Stimulated activated naive B cell treated with anti-CD40 and anti-IgM and Interleukin-4, amounts not matched to agents 10 μg/mL and 1 μg/mL and 100 μg/mL, for 72 hours (primary cell): Measurements from ENCODE around the gene HSPB9.

Source experiments
- ATAC-seq, 2 donors: fragments of 150-1000 bp; cut with Tn5 transposase; replicated peaks; 2 replicates each; pipeline ENCODE4 v1.10.0; 2021; ENCODE audit warnings: moderate library complexity in 1 of 2
- DNase-seq: peaks from one replicate; pipeline ENCODE4 v3.0.0; 2021
- H3K27ac Mint-ChIP-seq: one replicate; pipeline ENCODE4 v1.8.0; 2022; ENCODE audit warnings: mild to moderate bottlenecking, mixed read lengths
- H3K27me3 Mint-ChIP-seq, 2 donors: one replicate each; pipeline ENCODE4 v1.8.0; 2022; ENCODE audit warnings: mixed read lengths in 2 of 2
- H3K36me3 Mint-ChIP-seq, 2 donors: one replicate each; pipeline ENCODE4 v1.8.0; 2022; ENCODE audit warnings: mixed read lengths in 2 of 2, mild to moderate bottlenecking in 1 of 2
- H3K4me1 Mint-ChIP-seq, 2 donors: one replicate each; pipeline ENCODE4 v1.8.0; 2022; ENCODE audit warnings: mixed read lengths in 2 of 2, mild to moderate bottlenecking in 1 of 2
- H3K4me3 Mint-ChIP-seq, 2 donors: one replicate each; pipeline ENCODE4 v1.8.0; 2022; ENCODE audit warnings: mild to moderate bottlenecking in 2 of 2, mixed read lengths in 2 of 2, moderate library complexity in 1 of 2
- H3K9me3 Mint-ChIP-seq, 2 donors: one replicate each; pipeline ENCODE4 v1.8.0; 2022; ENCODE audit warnings: mixed read lengths in 2 of 2, mild to moderate bottlenecking in 1 of 2

The HSPB9 gene, protein sequence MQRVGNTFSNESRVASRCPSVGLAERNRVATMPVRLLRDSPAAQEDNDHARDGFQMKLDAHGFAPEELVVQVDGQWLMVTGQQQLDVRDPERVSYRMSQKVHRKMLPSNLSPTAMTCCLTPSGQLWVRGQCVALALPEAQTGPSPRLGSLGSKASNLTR

DNA sequence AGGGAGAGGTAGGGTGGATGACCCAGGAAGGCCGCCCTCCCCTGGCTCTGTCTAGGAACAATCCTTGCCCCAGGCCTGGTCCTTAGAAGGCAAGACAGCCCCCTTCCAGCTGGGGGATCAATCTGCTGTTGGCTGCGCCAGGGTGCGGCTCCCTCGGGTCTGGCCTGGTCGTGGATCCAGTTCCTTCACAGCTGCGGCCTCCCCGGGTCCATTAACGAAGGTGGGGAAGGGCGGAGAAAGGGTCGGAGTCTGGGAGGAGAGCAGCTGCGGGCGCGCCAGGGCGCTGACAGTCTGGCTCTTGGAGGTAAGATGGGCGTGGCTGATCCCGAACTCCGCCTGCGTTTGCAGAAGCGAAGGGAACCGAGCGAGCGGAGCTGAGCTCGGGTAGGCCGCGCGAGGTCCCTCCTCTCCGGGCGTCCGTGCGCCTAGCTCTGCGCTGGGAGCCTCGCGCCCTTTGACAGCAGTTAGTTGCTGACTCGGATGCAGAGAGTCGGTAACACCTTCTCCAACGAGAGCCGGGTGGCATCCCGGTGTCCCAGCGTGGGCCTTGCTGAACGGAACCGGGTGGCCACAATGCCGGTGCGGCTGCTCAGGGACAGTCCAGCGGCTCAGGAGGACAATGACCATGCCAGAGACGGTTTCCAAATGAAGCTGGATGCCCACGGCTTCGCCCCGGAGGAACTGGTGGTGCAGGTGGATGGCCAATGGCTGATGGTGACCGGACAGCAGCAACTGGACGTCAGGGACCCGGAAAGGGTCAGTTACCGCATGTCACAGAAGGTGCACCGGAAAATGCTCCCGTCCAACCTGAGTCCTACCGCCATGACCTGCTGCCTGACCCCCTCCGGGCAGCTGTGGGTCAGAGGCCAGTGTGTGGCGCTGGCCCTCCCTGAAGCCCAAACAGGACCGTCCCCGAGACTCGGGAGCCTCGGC is at the start of gene HSPB9:
Gene HSPB9, plus strand, starts transcription at position 434 of the 933 bp plus-strand sequence. Its CDS starts 47 bp downstream, at position 481.
- Mint-ChIP-seq H3K27ac (peak within 1 kb of the TSS; percentile 77), H3K27me3 (no peaks in the 10 kb centered on the region), H3K36me3 (peaks cover 39 to 61% of the 10 kb centered on the region in 2 donors), H3K4me3 (peak within 1 kb of the TSS; percentile 76 to 81), H3K4me1 (peaks cover 27 to 46% of the 10 kb centered on the region in 2 donors), H3K9me3 (no peaks in the 10 kb centered on the region)
- no peak for ATAC-seq
- no peak for DNase-seq

DNA sequence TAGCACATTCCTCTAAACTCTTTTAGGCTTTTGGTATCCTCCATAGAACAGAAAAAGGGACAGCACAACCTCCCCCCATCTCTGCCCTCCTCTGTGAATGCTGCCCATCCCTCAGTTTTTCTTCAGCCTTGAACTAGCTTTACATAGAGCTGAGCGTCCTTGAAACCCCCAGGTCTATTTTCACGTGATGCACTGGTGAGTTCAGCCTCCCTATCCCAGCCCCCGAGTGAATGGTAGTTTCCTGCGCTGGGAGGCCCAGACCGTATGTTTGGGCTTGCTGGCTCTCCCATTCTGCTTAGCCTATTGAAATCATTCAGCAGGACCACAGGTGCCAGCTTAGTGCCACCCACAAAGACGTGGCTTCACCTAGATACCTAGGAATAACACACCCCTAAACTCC is 46.8 kb upstream of the HSPB9 start:
- no peaks in the 10 kb centered on the region for H3K36me3 Mint-ChIP-seq
- H3K4me1 Mint-ChIP-seq = peaks cover 4 to 19% of the 10 kb centered on the region in 2 donors
- peaks cover 20 to 31% of the 10 kb centered on the region in 2 donors for H3K27me3 Mint-ChIP-seq
- no peak overlapping the region for H3K4me3 Mint-ChIP-seq
- DNase-seq (no peak), ATAC-seq (no peak)
- H3K9me3 Mint-ChIP-seq = no peaks in the 10 kb centered on the region
- no peak overlapping the region for H3K27ac Mint-ChIP-seq

DNA sequence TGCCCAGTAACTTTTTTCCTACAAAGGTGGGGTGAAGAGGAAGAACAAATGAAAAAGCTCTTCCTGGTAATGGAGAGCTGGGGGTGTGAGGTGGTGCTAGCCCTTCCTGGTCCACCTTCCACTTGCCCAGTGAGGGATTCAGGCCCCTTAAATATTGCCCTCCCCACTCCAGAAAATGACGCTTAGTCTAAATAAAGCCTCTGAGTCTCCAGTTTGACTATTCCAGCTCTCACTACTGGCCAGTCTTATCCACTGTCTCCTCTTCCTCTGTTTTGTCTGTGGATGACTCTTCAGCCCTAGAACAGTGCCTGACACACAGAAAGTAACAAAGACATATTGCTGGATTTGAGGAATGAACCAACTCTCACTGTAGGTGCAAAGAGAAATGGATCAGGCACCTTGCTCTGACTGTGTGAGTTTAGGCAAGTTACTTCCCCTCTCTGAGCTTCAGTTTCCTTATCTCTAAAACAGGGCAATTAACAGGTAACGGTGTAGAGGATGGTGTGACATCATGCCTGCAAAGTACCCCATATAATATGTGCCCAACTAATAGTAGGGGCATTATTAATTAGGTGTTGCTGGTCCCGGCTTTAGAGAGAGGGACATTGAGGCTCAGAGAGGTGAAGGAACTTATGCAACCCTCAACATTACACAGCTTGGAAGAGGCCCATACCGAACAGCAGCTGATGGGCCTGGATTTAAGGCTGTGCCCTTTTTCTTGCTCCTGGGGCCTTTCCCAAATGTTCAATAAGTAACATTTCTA is 45.6 kb upstream of the HSPB9 start:
- peaks cover 4 to 12% of the 10 kb centered on the region in 2 donors for H3K4me1 Mint-ChIP-seq
- H3K27ac Mint-ChIP-seq = no peak overlapping the region
- H3K27me3 Mint-ChIP-seq = peaks cover 12 to 19% of the 10 kb centered on the region in 2 donors
- H3K4me3 Mint-ChIP-seq = no peak overlapping the region
- no peaks in the 10 kb centered on the region for H3K9me3 Mint-ChIP-seq
- no peak for ATAC-seq
- DNase-seq = no peak
- no peaks in the 10 kb centered on the region for H3K36me3 Mint-ChIP-seq

- Mint-ChIP-seq H3K9me3 (no peaks in the 10 kb centered on the region), H3K27me3 (peaks cover 15% of the 10 kb centered on the region in 2 donors), H3K4me1 (peaks cover 3 to 8% of the 10 kb centered on the region in 2 donors), H3K36me3 (no peaks in the 10 kb centered on the region), H3K4me3 (no peak overlapping the region), H3K27ac (no peak overlapping the region)
- ATAC-seq (no peak), DNase-seq (no peak)
Observed at GRCh38 chr17:42077755-42078154, 44.8 kb upstream of the HSPB9 start.

GRCh38 chr17:42078396-42079043 is 44.1 kb upstream of the HSPB9 start:
- ATAC-seq (no peak), DNase-seq (no peak)
- Mint-ChIP-seq H3K4me3 (no peak overlapping the region), H3K27ac (no peak overlapping the region), H3K27me3 (peaks cover 7 to 8% of the 10 kb centered on the region in 2 donors), H3K4me1 (peaks cover 0 to under 1% of the 10 kb centered on the region in 2 donors), H3K36me3 (no peaks in the 10 kb centered on the region), H3K9me3 (no peaks in the 10 kb centered on the region)

- Mint-ChIP-seq H3K36me3 (no peaks in the 10 kb centered on the region), H3K9me3 (no peaks in the 10 kb centered on the region), H3K27ac (peak overlapping the region; percentile 31), H3K27me3 (peaks cover 0 to 4% of the 10 kb centered on the region in 2 donors), H3K4me1 (no peaks in the 10 kb centered on the region), H3K4me3 (no peak overlapping the region)
- DNase-seq (no peak), ATAC-seq (no peak)
Observed at GRCh38 chr17:42079541-42079940, 43.1 kb upstream of the HSPB9 start.

DNA sequence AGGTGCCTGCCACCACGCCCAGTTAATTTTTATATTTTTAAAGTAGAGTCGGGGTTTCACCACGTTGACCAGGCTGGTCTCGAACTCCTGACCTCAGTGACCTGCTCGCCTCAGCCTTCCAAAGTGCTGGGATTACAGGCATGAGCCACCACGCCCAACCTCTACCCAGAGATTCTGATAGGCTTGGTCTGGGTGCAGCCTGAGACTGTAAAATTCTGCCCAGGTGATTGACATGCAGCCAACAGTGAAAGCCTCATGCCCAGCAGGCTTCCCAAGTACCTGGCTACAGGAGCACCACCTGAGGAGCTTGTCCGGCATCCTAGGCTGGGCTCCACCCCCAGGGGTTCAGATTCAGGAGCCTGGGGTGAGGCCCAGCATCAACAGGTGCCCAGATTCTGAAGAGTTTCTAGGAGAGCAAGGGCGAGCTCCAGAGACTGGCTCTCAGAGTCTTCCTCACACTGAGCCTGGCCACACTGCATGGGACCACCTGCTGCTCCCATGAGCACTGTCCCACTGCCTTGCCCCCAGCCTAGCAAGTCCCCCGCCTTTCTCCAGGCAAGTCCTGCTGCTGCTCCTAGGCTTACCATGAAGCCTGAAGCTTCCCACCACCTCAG is 41.0 kb upstream of the HSPB9 start:
- Mint-ChIP-seq H3K27ac (no peak overlapping the region), H3K4me3 (no peak overlapping the region), H3K36me3 (no peaks in the 10 kb centered on the region), H3K27me3 (peaks cover 0 to 4% of the 10 kb centered on the region in 2 donors), H3K9me3 (no peaks in the 10 kb centered on the region), H3K4me1 (no peaks in the 10 kb centered on the region)
- ATAC-seq (no peak), DNase-seq (no peak)

- Mint-ChIP-seq H3K27me3 (peaks cover 7 to 21% of the 10 kb centered on the region in 2 donors), H3K4me3 (no peak overlapping the region), H3K4me1 (no peaks in the 10 kb centered on the region), H3K27ac (peak overlapping the region; percentile 20), H3K36me3 (no peaks in the 10 kb centered on the region), H3K9me3 (no peaks in the 10 kb centered on the region)
- DNase-seq (no peak), ATAC-seq (no peak)
Observed at GRCh38 chr17:42087042-42087701, 35.4 kb upstream of the HSPB9 start.

- Mint-ChIP-seq H3K36me3 (no peaks in the 10 kb centered on the region), H3K4me3 (no peak overlapping the region), H3K4me1 (no peaks in the 10 kb centered on the region), H3K9me3 (no peaks in the 10 kb centered on the region), H3K27me3 (peaks cover 4 to 21% of the 10 kb centered on the region in 2 donors), H3K27ac (no peak overlapping the region)
- no peak for ATAC-seq
- DNase-seq = no peak
Observed at GRCh38 chr17:42087736-42088705, 34.6 kb upstream of the HSPB9 start.

DNA sequence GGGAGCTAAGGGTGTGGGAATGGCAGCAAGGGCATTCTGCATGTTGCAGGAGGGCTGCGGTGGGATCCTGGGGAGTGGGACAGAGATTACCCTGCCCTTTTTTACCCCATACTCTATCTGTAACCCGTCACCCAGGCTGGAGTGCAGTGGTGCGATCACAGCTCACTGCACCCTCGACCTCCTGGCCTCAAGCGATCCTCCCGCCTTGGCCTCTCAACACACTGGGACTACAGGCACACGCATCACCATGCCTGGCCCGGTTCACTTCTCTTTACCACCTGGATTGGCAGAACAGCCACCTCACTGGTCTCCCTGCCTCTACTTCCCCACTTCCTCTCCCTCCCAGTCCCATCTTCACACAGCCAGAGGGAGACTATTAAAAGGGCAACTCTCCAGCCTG is 33.9 kb upstream of the HSPB9 start:
- Mint-ChIP-seq H3K9me3 (no peaks in the 10 kb centered on the region), H3K4me1 (no peaks in the 10 kb centered on the region), H3K4me3 (no peak overlapping the region), H3K36me3 (no peaks in the 10 kb centered on the region), H3K27me3 (peaks cover 4 to 25% of the 10 kb centered on the region in 2 donors), H3K27ac (no peak overlapping the region)
- no peak for DNase-seq
- ATAC-seq = no peak

DNA sequence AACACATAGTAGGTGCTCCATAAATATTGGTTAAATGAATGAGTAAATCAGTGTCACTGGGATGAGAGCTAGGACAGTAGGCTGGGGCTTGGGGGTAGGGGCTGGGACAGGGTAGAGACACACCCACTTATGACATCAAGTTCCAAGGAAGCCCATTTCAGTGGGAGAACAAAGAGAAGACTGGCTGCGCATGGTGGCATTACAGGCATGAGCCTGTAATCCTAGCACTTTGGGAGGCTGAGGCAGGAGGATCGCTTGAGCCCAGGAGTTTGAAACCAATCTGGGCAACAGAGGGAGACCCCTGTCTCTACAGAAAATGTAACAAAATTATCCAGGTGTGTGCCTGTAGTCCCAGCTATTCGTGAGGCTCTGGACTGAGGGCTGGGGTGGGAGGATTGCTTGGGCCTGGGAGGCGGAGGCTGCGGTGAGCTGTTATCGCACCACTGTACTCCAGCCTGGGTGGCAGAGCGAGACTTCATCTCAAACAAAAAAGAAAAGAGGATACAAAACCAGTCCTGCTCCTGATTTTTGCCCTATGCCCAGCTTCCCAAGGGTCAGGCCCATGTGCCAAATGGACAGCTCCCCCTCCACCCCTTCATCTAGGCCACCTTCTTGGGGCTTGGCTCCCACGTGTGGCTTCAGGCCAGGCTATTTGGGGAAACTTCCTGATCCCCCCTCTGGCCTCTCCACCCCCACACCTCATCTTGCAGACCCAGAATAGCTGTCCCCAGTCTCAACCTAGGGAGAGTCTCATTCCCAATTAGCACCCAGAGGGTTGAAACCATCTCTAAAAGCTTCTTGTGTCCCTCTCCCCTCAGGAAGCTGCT is 31.4 kb upstream of the HSPB9 start:
- no peak for ATAC-seq
- Mint-ChIP-seq H3K4me3 (no peak overlapping the region), H3K9me3 (no peaks in the 10 kb centered on the region), H3K36me3 (no peaks in the 10 kb centered on the region), H3K27ac (no peak overlapping the region), H3K27me3 (peaks cover 9 to 34% of the 10 kb centered on the region in 2 donors), H3K4me1 (no peaks in the 10 kb centered on the region)
- no peak for DNase-seq

DNA sequence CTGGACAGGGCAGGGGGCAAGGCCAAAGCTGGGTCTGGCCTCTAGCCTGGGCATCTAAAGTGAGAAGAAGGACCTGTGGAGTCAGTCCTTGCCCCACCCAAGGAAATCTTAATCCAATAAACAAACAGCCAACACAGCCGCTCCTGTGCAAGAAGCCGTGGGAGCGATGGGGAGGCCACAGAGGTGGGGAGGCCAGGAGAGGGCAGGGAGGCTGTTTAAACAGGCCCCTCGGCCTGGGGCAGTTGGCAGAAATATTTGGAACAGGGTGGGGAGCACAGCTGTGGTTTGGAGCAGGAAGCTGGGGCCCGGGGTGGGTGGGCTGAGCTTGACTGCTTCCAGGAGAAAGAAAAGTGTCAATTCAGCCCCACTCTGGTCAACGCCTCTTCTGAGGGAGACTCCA is 29.7 kb upstream of the HSPB9 start:
- peaks cover 24 to 51% of the 10 kb centered on the region in 2 donors for H3K27me3 Mint-ChIP-seq
- no peak for DNase-seq
- no peaks in the 10 kb centered on the region for H3K9me3 Mint-ChIP-seq
- no peak overlapping the region for H3K27ac Mint-ChIP-seq
- H3K36me3 Mint-ChIP-seq = no peaks in the 10 kb centered on the region
- H3K4me1 Mint-ChIP-seq = peaks cover 8% of the 10 kb centered on the region in 2 donors
- H3K4me3 Mint-ChIP-seq = no peak overlapping the region
- no peak for ATAC-seq
